ENCODE data around the gene SETBP1. TPM values are rescaled to one million over a fixed set of nuclear protein-coding genes. Genes with fewer than 3 reads are reported as not detected.

The SETBP1 gene
- total RNA-seq, 4 donors from 2014 or later = 7.8 to 16.6 (median 11.7) TPM

DNA sequence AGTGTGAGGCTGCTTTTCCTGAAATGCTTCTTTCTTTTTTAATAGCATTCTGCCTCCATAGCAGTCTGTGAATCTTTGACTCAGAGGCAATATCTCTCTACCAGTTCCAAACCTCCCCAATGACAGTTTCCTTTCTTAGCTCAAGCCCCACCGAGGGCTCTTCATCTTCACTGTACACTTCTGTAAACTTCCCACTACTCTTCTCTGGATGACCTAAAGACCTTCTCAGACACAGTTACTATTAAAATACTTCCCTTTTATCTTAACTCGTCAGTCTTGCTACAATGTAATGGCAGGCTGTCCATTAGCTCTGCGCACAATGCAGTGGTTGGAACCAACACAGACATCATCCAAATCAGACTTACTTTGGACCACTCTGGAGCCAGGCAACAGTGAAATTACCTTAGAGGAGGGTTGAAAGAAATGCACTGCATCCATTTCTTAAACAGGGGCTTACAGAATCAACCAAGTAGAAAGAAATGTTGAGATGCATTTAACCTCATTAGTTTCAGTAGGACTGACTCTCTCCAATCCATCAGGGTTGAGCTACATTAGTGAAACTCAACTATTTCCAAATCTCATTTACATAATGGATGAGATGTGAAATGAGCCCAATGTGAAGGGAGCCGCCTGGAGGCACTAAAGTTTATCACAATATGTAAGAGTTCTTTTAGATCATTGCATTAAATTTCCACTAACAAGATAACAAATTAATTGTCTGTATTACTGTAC is 343.8 kb downstream of the SETBP1 start:
- intact Hi-C loops (cut with DNase I; ENCODE audit: low total_unique reads) = no loop called here
- 85 to 86% methylated on average over 4 of the region's 4 CpGs for WGBS, 2 donors
- no peak overlapping the region for H3K4me3 ChIP-seq (ENCODE audit: low read depth, poor library complexity, severe bottlenecking)
- no peak for TF ChIP-seq POLR2A (IDR thresholded peaks at IDR 0.05)
- TF ChIP-seq, protein P1, sequence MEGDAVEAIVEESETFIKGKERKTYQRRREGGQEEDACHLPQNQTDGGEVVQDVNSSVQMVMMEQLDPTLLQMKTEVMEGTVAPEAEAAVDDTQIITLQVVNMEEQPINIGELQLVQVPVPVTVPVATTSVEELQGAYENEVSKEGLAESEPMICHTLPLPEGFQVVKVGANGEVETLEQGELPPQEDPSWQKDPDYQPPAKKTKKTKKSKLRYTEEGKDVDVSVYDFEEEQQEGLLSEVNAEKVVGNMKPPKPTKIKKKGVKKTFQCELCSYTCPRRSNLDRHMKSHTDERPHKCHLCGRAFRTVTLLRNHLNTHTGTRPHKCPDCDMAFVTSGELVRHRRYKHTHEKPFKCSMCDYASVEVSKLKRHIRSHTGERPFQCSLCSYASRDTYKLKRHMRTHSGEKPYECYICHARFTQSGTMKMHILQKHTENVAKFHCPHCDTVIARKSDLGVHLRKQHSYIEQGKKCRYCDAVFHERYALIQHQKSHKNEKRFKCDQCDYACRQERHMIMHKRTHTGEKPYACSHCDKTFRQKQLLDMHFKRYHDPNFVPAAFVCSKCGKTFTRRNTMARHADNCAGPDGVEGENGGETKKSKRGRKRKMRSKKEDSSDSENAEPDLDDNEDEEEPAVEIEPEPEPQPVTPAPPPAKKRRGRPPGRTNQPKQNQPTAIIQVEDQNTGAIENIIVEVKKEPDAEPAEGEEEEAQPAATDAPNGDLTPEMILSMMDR (IDR thresholded peaks at IDR 0.05) = no peak
- no peak for DNase-seq (ENCODE audit: low spot score in 2 of 2)

DNA sequence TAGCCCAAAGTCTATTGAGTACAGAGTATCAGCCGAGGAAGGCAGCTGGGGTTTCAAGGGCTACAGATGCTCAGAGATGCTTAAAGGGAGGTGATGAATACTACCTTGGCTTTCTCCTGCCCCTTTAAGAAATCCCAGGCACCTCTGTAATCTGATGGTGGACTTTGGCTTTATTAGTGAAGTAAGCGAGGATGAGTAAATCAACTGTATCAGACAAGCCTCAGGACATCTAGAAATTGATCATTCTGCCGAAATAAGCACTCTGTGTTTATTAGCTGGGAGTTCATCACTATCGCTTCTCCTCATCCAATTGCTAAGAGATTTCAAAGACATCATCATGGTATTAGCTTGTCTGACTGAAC is 344.4 kb downstream of the SETBP1 start:
- H3K4me3 ChIP-seq (ENCODE audit: low read depth, poor library complexity, severe bottlenecking) = no peak overlapping the region
- intact Hi-C loops (cut with DNase I; ENCODE audit: low total_unique reads) = no loop called here
- DNase-seq (ENCODE audit: low spot score in 2 of 2) = no peak
- 93 to 97% methylated on average over 4 of the region's 4 CpGs for WGBS, 2 donors
- TF ChIP-seq, protein P1 (IDR thresholded peaks at IDR 0.05) = no peak
- no peak for TF ChIP-seq POLR2A (IDR thresholded peaks at IDR 0.05)

DNA sequence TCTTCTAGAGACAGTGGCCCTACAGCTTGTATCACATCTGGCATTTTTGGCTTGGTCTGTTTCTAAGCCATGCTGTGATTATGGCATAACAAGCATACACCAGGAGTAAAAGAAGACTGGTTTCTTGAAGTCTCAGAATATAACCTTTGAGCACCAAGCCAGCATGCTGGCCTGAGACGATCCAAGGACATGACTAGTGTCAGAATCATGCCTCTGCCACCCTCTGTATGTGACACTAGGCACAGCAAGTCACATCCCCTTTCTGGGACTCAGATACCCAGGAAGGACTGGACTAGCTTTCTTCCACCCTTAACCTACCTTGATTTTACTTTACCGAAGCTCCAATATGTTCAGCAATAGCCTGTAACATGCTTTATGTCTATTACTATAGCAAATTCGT is 345.5 kb downstream of the SETBP1 start:
- H3K4me3 ChIP-seq (ENCODE audit: low read depth, poor library complexity, severe bottlenecking) = no peak overlapping the region
- TF ChIP-seq, protein P1 (IDR thresholded peaks at IDR 0.05) = no peak
- TF ChIP-seq POLR2A (IDR thresholded peaks at IDR 0.05) = no peak
- intact Hi-C loops (cut with DNase I; ENCODE audit: low total_unique reads) = no loop called here
- no peak for DNase-seq (ENCODE audit: low spot score in 2 of 2)
- WGBS, 2 donors = 83 to 88% methylated on average over 3 of the region's 3 CpGs

DNA sequence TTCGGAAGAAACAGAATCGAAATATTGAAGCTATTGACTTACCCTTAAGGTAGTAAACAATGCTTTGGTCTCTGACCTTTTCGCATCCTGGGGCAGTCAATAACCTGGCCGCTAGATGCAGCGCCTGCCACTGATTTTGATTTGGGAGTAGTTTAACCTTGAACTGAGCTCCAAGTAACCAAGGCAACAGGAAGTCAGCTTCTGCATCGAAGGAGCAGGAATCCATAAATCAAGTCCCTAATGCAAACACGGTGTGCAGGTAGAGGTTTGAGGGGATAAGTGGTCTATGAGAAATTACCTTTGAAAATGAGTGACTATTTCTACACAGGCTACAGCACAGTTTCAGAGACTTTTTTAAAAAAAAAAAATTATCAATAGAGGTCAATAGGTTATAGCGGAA is 353.5 kb downstream of the SETBP1 start:
- H3K4me3 ChIP-seq (ENCODE audit: low read depth, poor library complexity, severe bottlenecking) = no peak overlapping the region
- no peak for TF ChIP-seq POLR2A (IDR thresholded peaks at IDR 0.05)
- TF ChIP-seq, protein P1 (IDR thresholded peaks at IDR 0.05) = no peak
- intact Hi-C loops (cut with DNase I; ENCODE audit: low total_unique reads) = no loop called here
- WGBS, 2 donors = 84 to 85% methylated on average over 8 of the region's 8 CpGs
- no peak for DNase-seq (ENCODE audit: low spot score in 2 of 2)

DNA sequence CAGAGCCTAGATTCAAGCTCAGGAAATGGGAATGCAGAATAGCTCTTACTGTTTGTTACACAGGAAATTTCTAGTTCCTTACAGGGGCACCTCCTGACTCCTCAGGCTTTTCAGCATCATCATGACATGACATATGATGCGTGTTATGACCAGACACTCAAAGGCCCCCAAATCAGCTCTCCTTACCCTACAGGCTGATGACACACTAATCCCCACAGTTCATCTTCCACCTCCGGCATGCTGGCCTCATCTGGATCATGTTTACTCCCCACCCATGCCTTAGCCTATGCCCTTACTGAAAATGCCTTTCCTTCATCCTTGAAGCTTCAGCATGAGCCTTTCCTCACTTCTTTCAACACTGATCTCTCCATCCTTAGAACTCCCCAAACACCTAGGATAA is 356.9 kb downstream of the SETBP1 start:
- 92 to 97% methylated on average over 2 of the region's 2 CpGs for WGBS, 2 donors
- no peak overlapping the region for H3K4me3 ChIP-seq (ENCODE audit: low read depth, poor library complexity, severe bottlenecking)
- TF ChIP-seq POLR2A (IDR thresholded peaks at IDR 0.05) = no peak
- TF ChIP-seq, protein P1 (IDR thresholded peaks at IDR 0.05) = no peak
- no peak for DNase-seq (ENCODE audit: low spot score in 2 of 2)
- intact Hi-C loops (cut with DNase I; ENCODE audit: low total_unique reads) = no loop called here

DNA sequence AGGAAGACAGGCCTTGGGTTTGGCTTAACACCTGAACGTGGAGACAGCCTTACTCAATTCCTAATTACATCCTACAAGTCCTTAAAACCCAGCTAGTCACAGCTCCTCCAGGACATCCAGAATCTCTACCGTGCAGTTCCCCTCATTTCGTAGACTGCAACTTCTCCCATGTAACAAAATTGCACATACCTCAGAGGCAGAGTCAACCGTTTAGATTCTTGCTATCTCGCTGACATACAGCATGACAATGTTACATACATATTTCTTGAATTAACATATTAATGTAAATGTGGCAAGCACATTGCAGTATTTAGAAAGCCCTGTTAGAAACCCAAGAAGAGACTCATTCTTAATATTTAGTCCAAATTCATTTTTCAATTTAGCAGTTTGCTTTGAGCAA is 358.7 kb downstream of the SETBP1 start:
- TF ChIP-seq POLR2A (IDR thresholded peaks at IDR 0.05) = no peak
- TF ChIP-seq, protein P1 (IDR thresholded peaks at IDR 0.05) = no peak
- H3K4me3 ChIP-seq (ENCODE audit: low read depth, poor library complexity, severe bottlenecking) = no peak overlapping the region
- no peak for DNase-seq (ENCODE audit: low spot score in 2 of 2)
- intact Hi-C loops (cut with DNase I; ENCODE audit: low total_unique reads) = no loop called here
- WGBS, 2 donors = 81 to 87% methylated on average over 5 of the region's 5 CpGs

Data from lower leg skin (tissue), 4 donors.